Ecto neural progenitor cell (in vitro differentiated cells): ENCODE results near the gene KANK3.
A peak's percentile ranks its signal among the peaks of the same experiment; 100 is the strongest.
"Not testable (repeated sequence)": the region's sequence is repeated elsewhere in the genome, so short reads cannot be mapped to it uniquely, and the experiment has no call there.

Source experiments
- DNase-seq: peaks from one replicate; pipeline ENCODE4 v3.0.0-alpha.2; 2018; ENCODE audit warnings: low spot score

The KANK3 gene

DNA sequence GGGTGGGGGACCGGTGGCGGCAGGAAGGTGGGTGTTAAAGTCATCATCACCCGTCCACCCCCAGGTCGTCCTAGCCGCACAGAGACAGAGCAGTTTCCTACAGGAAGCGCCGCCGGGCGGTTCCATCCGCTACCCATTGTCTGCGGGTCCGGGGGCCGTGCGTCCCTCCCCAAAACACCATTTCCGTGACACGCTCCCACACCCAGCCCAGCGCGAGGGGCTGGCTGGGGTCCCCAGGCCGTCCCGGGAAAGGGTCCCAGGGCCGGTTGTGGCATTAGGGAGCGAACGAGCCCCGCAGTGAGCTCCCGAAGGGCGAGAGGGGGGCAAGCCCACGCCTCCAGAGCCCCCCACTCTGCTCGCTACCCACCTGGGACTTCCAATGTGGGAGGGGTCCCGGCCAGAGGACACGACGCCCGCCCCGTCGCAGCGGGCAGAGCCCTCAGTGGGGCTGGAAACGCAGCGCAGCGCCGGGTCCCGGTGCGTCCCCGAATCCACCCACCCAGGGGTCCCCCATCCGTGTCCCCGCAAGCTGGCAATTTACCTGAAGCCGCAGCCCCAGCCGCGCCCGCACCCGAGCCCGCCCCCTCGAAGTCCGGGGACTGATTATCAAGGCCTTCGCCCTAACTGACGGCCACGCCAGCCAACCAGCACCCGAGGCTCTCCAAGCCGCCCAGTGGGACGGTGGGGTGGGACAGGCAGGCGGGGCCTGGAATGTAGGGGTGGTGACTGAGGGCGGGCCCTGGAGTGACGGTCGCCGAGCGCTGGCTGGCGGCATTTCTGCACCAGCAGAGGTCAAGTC lies at the start of gene KANK3:
Gene KANK3 (minus strand): TSS at position 579 of the 799 bp plus-strand sequence. CDS start 5,434 bp downstream, outside the sequence.
- peak; percentile 95 for DNase-seq

DNA sequence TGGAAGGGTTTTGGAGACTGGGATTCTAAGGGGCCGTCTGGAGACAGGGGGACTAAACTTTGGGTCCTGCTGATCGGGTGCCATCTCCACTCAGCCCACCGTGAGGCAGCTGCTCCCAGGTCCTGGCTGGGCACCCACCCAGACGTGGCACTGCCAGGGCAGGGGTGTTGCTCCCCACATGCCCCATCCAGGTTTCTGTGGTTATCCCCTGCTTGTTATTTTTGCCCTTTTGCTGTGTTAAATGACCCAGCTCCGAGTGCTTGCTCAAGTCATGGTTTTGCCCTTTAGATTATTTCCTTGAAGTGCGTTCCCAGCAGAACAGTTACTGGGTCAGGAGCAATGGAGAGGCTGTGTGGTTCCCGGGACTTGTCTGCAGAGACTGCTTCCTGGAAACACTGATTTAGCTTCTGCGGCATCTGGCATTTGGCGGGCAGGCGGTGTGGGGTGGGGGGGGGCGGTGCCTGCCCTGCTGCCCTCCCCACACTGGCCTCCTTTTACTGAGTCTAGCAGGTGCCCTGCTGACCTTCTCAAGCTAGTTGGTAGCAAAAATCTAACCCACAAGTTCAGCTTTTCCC lies 49.0 kb upstream of the KANK3 start:
- DNase-seq: no peak

GRCh38 chr19:8391198-8392016 lies 48.3 kb upstream of the KANK3 start:
- DNase-seq: no peak

GRCh38 chr19:8390617-8390981 lies 47.5 kb upstream of the KANK3 start:
- DNase-seq: peak; percentile 99

DNA sequence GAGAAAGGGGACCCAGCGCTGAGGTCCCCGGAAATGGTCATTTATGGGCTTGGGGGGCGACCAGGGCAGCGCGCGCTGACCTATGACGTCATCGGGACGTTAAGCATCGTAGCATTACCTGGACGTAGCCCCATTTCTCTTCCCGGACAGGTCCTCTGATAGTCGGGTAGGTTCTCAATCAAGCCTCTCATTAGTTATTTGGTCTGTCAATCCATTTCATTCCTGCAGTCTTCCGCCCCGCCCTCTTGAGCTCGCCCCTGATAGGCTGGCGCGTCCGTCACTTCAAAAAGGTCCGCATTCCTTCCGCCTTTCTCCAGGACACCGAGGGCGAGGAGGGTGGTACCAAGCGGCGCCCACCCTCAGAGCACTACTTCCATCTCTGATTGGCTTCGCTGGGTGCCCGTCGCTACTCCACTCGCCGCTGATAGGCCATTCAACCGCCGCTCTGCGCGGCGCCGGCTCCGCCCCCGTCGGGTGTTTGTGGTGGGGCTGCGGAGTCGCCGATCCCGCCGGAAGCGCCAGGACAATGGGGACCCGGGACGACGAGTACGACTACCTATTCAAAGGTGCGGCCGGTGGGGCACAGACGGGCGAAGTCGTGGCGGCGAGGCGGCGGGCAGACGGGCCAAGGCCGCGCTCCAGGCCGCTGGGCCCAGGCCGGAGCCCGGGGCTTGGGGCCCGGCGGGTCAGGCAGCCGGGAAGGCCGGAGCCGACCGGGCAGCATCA lies 47.0 kb upstream of the KANK3 start, which contains the start of gene RAB11B:
Gene RAB11B (plus strand): TSS at position 470 of the 726 bp plus-strand sequence. CDS start 57 bp downstream, at position 527.
- peak; percentile 98 for DNase-seq

DNA sequence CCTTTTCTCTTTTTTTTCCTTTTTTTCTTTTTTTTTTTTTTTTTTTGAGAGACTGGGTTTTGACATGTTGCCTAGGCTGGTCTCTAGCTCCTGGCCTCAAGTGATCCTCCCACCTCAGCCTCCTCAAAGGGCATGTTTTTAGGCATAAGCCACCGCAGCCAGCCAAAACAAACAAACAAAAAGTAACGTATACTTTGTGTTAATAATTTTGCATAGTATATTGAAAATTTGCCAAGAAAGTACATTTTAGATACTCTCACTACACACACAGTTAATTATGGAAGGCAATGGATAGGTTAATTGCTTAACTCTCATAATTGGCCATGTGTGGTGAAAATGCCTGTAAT lies 45.5 kb upstream of the KANK3 start:
- no peak for DNase-seq

DNA sequence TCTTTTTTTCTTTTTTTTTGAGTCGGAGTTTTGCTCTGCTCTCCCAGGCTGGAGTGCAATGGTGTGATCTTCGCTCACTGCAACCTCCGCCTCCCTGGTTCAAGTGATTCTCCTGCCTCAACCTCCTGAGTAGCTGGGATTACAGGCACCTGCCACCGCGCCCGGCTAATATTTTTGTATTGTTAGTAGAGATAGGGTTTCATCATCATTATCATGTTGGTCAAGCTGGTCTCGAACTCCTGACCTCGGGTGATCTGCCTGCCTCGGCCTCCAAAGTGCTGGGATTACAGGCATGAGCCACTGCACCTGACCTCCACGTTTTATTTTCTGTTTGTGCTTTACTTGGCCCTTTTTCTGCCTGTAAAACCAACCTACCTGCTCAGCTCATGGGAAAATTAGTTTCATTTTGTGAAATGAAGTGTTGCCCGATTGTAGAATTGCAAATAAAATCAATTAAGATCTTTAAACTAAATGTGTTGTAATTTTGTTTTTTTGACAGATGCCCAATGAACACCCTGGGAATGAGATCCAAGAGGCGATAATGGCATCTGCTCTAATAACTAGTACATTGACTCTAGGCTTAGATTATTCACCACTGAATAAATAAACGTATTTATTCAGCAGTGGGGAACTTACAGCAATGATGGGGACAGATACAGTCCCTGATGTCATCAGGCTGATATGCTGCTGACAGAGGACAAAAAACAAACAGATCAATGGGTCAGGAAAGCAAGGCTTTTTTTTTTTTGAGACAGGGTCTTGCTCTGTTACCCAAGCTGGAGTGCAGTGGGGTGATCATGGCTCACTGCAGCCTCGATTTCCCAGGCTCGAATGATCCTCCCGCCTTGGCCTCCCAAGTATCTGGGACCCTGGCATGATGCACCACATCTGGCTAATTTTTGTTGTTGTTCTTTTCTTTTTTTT lies 44.9 kb upstream of the KANK3 start:
- no peak for DNase-seq

DNA sequence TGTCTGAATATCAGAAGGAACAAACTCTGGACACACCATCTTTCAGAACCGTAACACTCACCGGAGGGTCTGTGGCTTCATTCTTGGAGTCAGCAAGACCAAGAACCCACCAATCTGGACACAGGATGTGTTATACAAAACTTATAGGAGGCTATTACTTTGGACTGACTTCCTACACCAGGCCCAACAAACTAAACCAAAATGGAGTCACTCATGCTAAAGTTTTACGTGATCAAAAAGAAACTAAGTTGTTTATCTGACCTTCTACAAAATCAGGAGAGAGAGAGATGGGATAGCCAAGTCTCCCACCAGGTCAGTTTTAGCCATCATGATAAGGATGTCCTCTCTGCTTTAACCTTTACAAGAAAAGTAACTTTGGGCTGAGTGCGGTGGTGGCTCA lies 43.9 kb upstream of the KANK3 start:
- DNase-seq: no peak

- DNase-seq: not testable (repeated sequence)
Measured at GRCh38 chr19:8386419-8386818, 43.4 kb upstream of the KANK3 start.

GRCh38 chr19:8385566-8385965 lies 42.5 kb upstream of the KANK3 start:
- not testable (repeated sequence) for DNase-seq

DNA sequence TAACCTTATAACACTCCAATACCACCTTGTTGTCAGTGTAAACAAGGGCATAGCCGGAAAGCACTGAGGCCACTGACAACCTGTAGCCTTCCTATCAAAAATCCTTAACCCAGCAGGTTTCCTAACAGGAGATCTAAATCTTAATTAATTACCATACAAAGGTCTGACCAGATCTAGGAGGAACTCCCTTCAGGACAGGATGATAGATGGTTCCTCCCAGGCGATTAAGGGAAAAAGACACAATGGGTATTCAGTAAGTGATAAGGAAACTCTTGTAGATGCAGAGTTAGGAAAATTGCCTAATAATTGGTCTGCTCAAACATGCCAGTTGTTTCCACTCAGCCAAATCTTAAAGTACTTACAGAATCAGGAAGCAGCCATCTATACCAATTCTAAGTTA lies 42.0 kb upstream of the KANK3 start:
- DNase-seq: not testable (repeated sequence)

DNA sequence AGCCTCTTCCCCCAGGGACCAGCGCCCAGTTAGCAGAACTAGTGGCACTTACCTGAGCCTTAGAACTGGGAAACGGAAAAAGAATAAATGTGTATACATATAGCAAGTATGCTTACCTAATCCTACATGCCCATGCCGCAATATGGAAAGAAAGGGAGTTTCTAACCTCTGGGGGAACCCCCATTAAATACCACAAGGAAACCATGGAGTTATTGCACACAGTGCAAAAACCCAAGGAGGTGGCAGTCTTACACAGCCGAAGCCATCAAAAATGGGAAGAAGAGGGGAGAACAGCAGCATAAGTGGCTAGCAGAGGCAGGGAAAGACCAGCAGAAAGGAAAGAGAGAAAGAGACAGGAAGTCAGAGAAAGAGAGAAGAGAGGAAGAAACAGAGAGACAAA lies 41.5 kb upstream of the KANK3 start:
- not testable (repeated sequence) for DNase-seq

GRCh38 chr19:8379156-8379891 lies 36.3 kb upstream of the KANK3 start:
- not testable (repeated sequence) for DNase-seq

DNA sequence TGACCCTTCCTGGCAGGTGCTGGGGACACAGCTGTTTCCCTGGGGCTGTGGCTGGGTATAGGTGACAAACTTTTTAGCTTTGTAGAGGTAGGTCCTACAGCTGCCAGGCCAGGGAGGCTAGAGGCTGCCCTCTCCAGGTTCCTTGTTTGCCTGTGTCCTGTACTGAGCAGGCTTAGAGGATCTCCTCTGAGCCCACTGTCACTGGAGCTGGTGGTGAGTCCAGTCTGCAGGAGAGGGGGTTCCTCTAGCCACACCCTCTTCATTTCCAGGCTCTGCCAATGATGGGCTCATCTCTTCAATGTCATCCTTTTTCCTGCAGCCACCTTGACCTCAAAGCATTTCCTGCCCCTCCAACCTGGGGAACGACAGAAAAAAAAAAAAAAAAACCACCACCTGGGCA lies 34.5 kb upstream of the KANK3 start:
- no peak for DNase-seq

DNA sequence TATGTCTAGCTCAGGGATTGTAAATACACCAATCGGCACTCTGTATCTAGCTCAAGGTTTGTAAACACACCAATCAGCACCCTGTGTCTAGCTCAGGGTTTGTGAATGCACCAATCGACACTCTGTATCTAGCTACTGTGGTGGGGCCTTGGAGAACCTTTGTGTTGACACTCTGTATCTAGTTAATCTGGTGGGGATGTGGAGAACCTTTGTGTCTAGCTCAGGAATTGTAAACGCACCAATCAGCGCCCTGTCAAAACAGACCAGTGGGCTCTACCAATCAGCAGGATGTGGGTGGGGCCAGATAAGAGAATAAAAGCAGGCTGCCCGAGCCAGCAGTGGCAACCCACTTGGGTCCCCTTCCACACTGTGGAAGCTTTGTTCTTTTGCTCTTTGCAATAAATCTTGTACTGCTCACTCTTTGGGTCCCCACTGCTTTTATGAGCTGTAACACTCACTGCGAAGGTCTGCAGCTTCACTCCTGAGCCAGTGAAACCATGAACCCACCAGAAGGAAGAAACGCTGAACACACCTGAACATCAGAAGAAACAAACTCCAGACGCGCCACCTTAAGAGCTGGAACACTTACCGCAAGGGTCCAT lies 33.4 kb upstream of the KANK3 start:
- DNase-seq: not testable (repeated sequence)

- not testable (repeated sequence) for DNase-seq
Measured at GRCh38 chr19:8375766-8376165, 32.7 kb upstream of the KANK3 start.

DNA sequence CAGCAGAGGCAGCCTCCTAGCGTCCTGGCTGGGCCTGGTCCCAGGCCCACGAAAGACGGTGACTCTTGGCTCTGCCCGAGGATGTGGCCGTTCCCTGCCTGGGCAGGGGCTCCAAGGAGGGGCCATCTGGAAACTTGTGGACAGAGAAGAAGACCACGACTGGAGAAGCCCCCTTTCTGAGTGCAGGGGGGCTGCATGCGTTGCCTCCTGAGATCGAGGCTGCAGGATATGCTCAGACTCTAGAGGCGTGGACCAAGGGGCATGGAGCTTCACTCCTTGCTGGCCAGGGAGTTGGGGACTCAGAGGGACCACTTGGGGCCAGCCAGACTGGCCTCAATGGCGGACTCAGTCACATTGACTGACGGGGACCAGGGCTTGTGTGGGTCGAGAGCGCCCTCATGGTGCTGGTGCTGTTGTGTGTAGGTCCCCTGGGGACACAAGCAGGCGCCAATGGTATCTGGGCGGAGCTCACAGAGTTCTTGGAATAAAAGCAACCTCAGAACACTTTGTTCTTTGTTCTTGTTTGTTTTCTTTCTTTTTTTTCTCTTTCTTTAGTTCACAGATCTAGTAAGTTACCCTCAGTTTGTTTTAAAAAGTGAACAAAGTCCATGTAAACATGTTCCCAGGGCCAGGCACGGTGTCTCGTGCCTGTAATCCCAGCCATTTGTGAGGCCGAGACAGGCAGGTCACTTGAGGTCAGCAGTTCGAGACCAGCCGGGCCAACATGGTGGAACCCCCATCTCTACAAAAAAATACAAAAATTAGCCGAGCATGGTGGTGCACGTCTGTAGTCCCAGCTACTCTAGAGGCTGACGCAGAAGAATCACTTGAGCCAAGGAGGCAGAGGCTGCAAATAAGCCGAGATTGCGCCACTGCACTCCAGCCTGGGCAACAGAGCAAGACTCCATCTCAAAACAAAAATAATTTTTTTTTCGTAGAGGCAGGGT lies 31.1 kb upstream of the KANK3 start:
- DNase-seq: no peak

GRCh38 chr19:8371011-8371804 lies 28.1 kb upstream of the KANK3 start:
- DNase-seq: no peak
